Neuronal stem cell (in vitro differentiated cells): ENCODE data around the gene TCTN2.
A peak's percentile ranks its signal among the peaks of the same experiment; 100 is the strongest.

Experiments used
- DNase-seq: peaks from one replicate; pipeline ENCODE4 v3.0.0-alpha.2; 2013; ENCODE audit warnings: low spot score
- H2AFZ ChIP-seq: one replicate; pipeline ENCODE4 v1.6.1; 2013; ENCODE audit warnings: mild to moderate bottlenecking, low read length, inconsistent platforms
- H2AK5ac ChIP-seq: 2 replicates; pipeline ENCODE4 v1.6.1; 2013; ENCODE audit warnings: low read depth, mild to moderate bottlenecking, inconsistent platforms, low read length, moderate library complexity, mixed read lengths
- H2BK120ac ChIP-seq: 2 replicates; pipeline ENCODE4 v1.6.1; 2013; ENCODE audit warnings: low read depth, mild to moderate bottlenecking, inconsistent platforms, low read length, moderate library complexity, mixed read lengths
- H2BK12ac ChIP-seq: one replicate; pipeline ENCODE4 v1.6.1; 2013; ENCODE audit warnings: low read length, inconsistent platforms
- H2BK15ac ChIP-seq: 2 replicates; pipeline ENCODE4 v1.6.1; 2013; ENCODE audit warnings: mild to moderate bottlenecking, low read length, inconsistent platforms, mixed read lengths
- H2BK5ac ChIP-seq: one replicate; pipeline ENCODE4 v1.6.1; 2013; ENCODE audit warnings: inconsistent platforms, mild to moderate bottlenecking, low read length, moderate library complexity
- H3K14ac ChIP-seq: one replicate; pipeline ENCODE4 v1.6.1; 2013; ENCODE audit warnings: low read length, inconsistent platforms
- H3K18ac ChIP-seq: 2 replicates; pipeline ENCODE4 v1.6.1; 2013; ENCODE audit warnings: low read length, inconsistent platforms
- H3K23ac ChIP-seq: 2 replicates; pipeline ENCODE4 v1.6.1; 2013; ENCODE audit warnings: low read depth, mild to moderate bottlenecking, mixed read lengths, low read length, inconsistent platforms; ENCODE audit not compliant: poor library complexity
- H3K27ac ChIP-seq: replicated peaks from 3 replicates; pipeline ENCODE4 v1.5.1; 2013; ENCODE audit warnings: low read length, inconsistent platforms
- H3K27me3 ChIP-seq, 3 experiments: 2 replicates each; pipeline ENCODE4 v1.6.1; 2013; ENCODE audit warnings: low read length in 3 of 3, mild to moderate bottlenecking in 2 of 3, inconsistent platforms in 1 of 3, low read depth in 1 of 3, mixed read lengths in 1 of 3, moderate library complexity in 1 of 3; ENCODE audit not compliant: control insufficient read depth in 3 of 3, insufficient read depth in 3 of 3
- H3K36me3 ChIP-seq, 2 donors: replicated peaks in 1 of 2; 2 replicates each; pipeline ENCODE4 v1.6.1; 2013; ENCODE audit warnings: low read length in 2 of 2; ENCODE audit not compliant: control insufficient read depth in 2 of 2, insufficient read depth in 2 of 2
- H3K4ac ChIP-seq: 2 replicates; pipeline ENCODE4 v1.6.1; 2013; ENCODE audit warnings: inconsistent platforms, mild to moderate bottlenecking, low read length, moderate library complexity
- H3K4me1 ChIP-seq, 2 donors: 1 replicate in 1 of 2; 2 replicates in 1 of 2; pipeline ENCODE4 v1.6.1; 2013; ENCODE audit warnings: low read length in 2 of 2, low read depth in 1 of 2; ENCODE audit not compliant: control insufficient read depth in 2 of 2, insufficient read depth in 1 of 2
- H3K4me2 ChIP-seq: one replicate; pipeline ENCODE4 v1.6.1; 2013; ENCODE audit warnings: mild to moderate bottlenecking, low read length, inconsistent platforms; ENCODE audit not compliant: insufficient read depth, poor library complexity, severe bottlenecking
- H3K4me3 ChIP-seq, 2 donors: 2 replicates each; pipeline ENCODE4 v1.5.1; 2013; ENCODE audit warnings: low read length in 2 of 2, mild to moderate bottlenecking in 2 of 2, inconsistent platforms in 1 of 2, moderate library complexity in 1 of 2
- H3K79me1 ChIP-seq: one replicate; pipeline ENCODE4 v1.6.1; 2013; ENCODE audit warnings: low read depth, mild to moderate bottlenecking, inconsistent platforms, low read length, moderate library complexity
- H3K9ac ChIP-seq: one replicate; pipeline ENCODE4 v1.6.1; 2013; ENCODE audit warnings: mild to moderate bottlenecking, low read depth, low read length, inconsistent platforms; ENCODE audit not compliant: poor library complexity
- H3K9me3 ChIP-seq, 2 donors: replicated peaks in 1 of 2; 2 replicates each; pipeline versions ENCODE3 to v1.6.1; 2013; ENCODE audit warnings: low read length in 2 of 2, mild to moderate bottlenecking in 2 of 2, inconsistent platforms in 1 of 2, low read depth in 1 of 2, mixed read lengths in 1 of 2, moderate library complexity in 1 of 2; ENCODE audit not compliant: control insufficient read depth in 2 of 2, insufficient read depth in 1 of 2
- H4K8ac ChIP-seq: one replicate; pipeline ENCODE4 v1.6.1; 2013; ENCODE audit warnings: low read depth, mild to moderate bottlenecking, inconsistent platforms, low read length, moderate library complexity
- H4K91ac ChIP-seq: one replicate; pipeline ENCODE4 v1.6.1; 2013; ENCODE audit warnings: low read length, low read depth, mild to moderate bottlenecking, inconsistent platforms; ENCODE audit not compliant: poor library complexity
- WGBS, 2 donors: extraction: QIAGEN DNeasy Blood & Tissue Kit; methylation state at CpG; one replicate each; pipeline ENCODE4 v1.1.7; 2013; ENCODE audit warnings: missing lambda C conversion rate in 2 of 2, mixed read lengths in 1 of 2; ENCODE audit not compliant: insufficient read length in 2 of 2, insufficient replicate concordance in 1 of 2; ENCODE audit errors: extremely low coverage in 2 of 2; 5-methylcytosine and 5-hydroxymethylcytosine counted together

TCTN2 gene

GRCh38 chr12:123657211-123657610 lies 13.7 kb upstream of the TCTN2 start:
- no peak for DNase-seq
- no peak overlapping the region for H3K14ac ChIP-seq
- H2BK120ac ChIP-seq = no peak overlapping the region
- H4K8ac ChIP-seq = no peak overlapping the region
- H3K27ac ChIP-seq = no peak overlapping the region
- H3K9ac ChIP-seq = no peak overlapping the region
- no peaks in the 10 kb centered on the region for H3K27me3 ChIP-seq
- H2AFZ ChIP-seq = no peak overlapping the region
- no peak overlapping the region for H3K23ac ChIP-seq
- no peak overlapping the region for H3K4ac ChIP-seq
- H3K9me3 ChIP-seq = peaks cover 0 to 2% of the 10 kb centered on the region in 2 donors
- no peak overlapping the region for H2BK15ac ChIP-seq
- H4K91ac ChIP-seq = no peak overlapping the region
- no peak overlapping the region for H3K4me2 ChIP-seq
- H3K4me1 ChIP-seq = no peaks in the 10 kb centered on the region
- no peak overlapping the region for H2AK5ac ChIP-seq
- peaks cover 20 to 84% of the 10 kb centered on the region in 2 donors for H3K36me3 ChIP-seq
- H2BK12ac ChIP-seq = no peak overlapping the region
- no peak overlapping the region for H2BK5ac ChIP-seq
- no peak overlapping the region for H3K4me3 ChIP-seq
- H3K18ac ChIP-seq = no peak overlapping the region
- no peaks in the 10 kb centered on the region for H3K79me1 ChIP-seq
- WGBS, 2 donors = no CpG with 5 or more reads among the region's 9 CpGs

- H3K9me3 ChIP-seq = peaks cover 0 to 6% of the 10 kb centered on the region in 2 donors
- no peak overlapping the region for H2BK5ac ChIP-seq
- no peak overlapping the region for H3K14ac ChIP-seq
- no peak overlapping the region for H3K4ac ChIP-seq
- H3K18ac ChIP-seq = no peak overlapping the region
- H4K8ac ChIP-seq = no peak overlapping the region
- no peak overlapping the region for H2BK12ac ChIP-seq
- WGBS, 2 donors = no CpG with 5 or more reads among the region's 5 CpGs
- H3K4me3 ChIP-seq = no peak overlapping the region
- no peak overlapping the region for H4K91ac ChIP-seq
- H3K36me3 ChIP-seq = peaks cover 12 to 66% of the 10 kb centered on the region in 2 donors
- no peak overlapping the region for H2BK15ac ChIP-seq
- H3K23ac ChIP-seq = no peak overlapping the region
- no peak for DNase-seq
- H2AFZ ChIP-seq = no peak overlapping the region
- H3K4me2 ChIP-seq = no peak overlapping the region
- no peak overlapping the region for H3K27ac ChIP-seq
- no peaks in the 10 kb centered on the region for H3K79me1 ChIP-seq
- no peak overlapping the region for H2AK5ac ChIP-seq
- no peaks in the 10 kb centered on the region for H3K4me1 ChIP-seq
- H2BK120ac ChIP-seq = no peak overlapping the region
- H3K27me3 ChIP-seq = no peaks in the 10 kb centered on the region
- no peak overlapping the region for H3K9ac ChIP-seq
Observed at GRCh38 chr12:123659996-123660727, 10.8 kb upstream of the TCTN2 start.

GRCh38 chr12:123667771-123668170 lies 3.1 kb upstream of the TCTN2 start:
- peaks cover 0 to 6% of the 10 kb centered on the region in 2 donors for H3K9me3 ChIP-seq
- no peak overlapping the region for H2BK120ac ChIP-seq
- H3K27ac ChIP-seq = no peak overlapping the region
- no peak overlapping the region for H2BK12ac ChIP-seq
- H2BK15ac ChIP-seq = no peak overlapping the region
- H3K79me1 ChIP-seq = peaks cover 5% of the 10 kb centered on the region
- no peak overlapping the region for H4K91ac ChIP-seq
- H3K4me3 ChIP-seq = no peak overlapping the region
- no peak for DNase-seq
- H3K23ac ChIP-seq = no peak overlapping the region
- no peak overlapping the region for H2BK5ac ChIP-seq
- peaks cover 6% of the 10 kb centered on the region in 2 donors for H3K4me1 ChIP-seq
- H3K36me3 ChIP-seq = peaks cover 0 to 7% of the 10 kb centered on the region in 2 donors
- no peak overlapping the region for H3K18ac ChIP-seq
- no peak overlapping the region for H3K14ac ChIP-seq
- no peak overlapping the region for H2AK5ac ChIP-seq
- H3K9ac ChIP-seq = no peak overlapping the region
- no peak overlapping the region for H2AFZ ChIP-seq
- H3K27me3 ChIP-seq = no peaks in the 10 kb centered on the region
- H4K8ac ChIP-seq = no peak overlapping the region
- WGBS, 2 donors = no CpG with 5 or more reads among the region's 8 CpGs
- H3K4ac ChIP-seq = no peak overlapping the region
- H3K4me2 ChIP-seq = no peak overlapping the region

- no peak overlapping the region for H3K14ac ChIP-seq
- no peak overlapping the region for H2AK5ac ChIP-seq
- H3K27me3 ChIP-seq = no peaks in the 10 kb centered on the region
- WGBS, 2 donors = no CpG with 5 or more reads among the region's 6 CpGs
- no peak overlapping the region for H2BK15ac ChIP-seq
- no peak overlapping the region for H2BK5ac ChIP-seq
- no peak overlapping the region for H2BK12ac ChIP-seq
- H3K36me3 ChIP-seq = peaks cover 6 to 35% of the 10 kb centered on the region in 2 donors
- H2BK120ac ChIP-seq = no peak overlapping the region
- DNase-seq = no peak
- peak overlapping the region; percentile 16 to 90 for H3K4me3 ChIP-seq
- no peak overlapping the region for H3K4ac ChIP-seq
- H3K9me3 ChIP-seq = no peaks in the 10 kb centered on the region
- H3K27ac ChIP-seq = no peak overlapping the region
- H3K23ac ChIP-seq = no peak overlapping the region
- H3K18ac ChIP-seq = no peak overlapping the region
- peaks cover 6% of the 10 kb centered on the region in 2 donors for H3K4me1 ChIP-seq
- peak overlapping the region; percentile 95 for H3K4me2 ChIP-seq
- H3K9ac ChIP-seq = no peak overlapping the region
- peaks cover 5% of the 10 kb centered on the region for H3K79me1 ChIP-seq
- H2AFZ ChIP-seq = peak overlapping the region; percentile 96
- H4K91ac ChIP-seq = no peak overlapping the region
- H4K8ac ChIP-seq = no peak overlapping the region
Observed at GRCh38 chr12:123671876-123672275, 963 bp downstream of the TCTN2 start.
